ENCODE data around the gene ARHGAP32.

DNA sequence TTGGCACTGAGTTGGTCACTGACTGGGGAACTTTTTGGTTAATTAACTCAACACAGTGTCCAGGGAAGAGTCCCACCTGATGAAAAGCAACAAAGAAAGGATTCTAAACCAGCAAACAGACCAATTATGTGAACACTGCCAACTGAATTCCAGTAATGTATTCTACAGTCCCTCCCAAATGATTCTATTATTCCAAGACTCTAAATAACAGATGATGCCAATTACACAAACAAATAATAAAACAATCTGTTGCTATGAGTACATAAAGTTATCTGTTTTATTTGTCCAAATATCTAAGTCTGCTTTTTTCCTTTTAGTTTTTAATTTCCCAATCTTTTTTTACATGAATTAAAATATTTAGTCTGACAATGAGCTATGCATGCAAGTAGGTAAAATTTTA lies 151.2 kb downstream of the ARHGAP32 start:
- no peak for TF ChIP-seq POLR2A (IDR thresholded peaks at IDR 0.05)
- TF ChIP-seq, protein P1, sequence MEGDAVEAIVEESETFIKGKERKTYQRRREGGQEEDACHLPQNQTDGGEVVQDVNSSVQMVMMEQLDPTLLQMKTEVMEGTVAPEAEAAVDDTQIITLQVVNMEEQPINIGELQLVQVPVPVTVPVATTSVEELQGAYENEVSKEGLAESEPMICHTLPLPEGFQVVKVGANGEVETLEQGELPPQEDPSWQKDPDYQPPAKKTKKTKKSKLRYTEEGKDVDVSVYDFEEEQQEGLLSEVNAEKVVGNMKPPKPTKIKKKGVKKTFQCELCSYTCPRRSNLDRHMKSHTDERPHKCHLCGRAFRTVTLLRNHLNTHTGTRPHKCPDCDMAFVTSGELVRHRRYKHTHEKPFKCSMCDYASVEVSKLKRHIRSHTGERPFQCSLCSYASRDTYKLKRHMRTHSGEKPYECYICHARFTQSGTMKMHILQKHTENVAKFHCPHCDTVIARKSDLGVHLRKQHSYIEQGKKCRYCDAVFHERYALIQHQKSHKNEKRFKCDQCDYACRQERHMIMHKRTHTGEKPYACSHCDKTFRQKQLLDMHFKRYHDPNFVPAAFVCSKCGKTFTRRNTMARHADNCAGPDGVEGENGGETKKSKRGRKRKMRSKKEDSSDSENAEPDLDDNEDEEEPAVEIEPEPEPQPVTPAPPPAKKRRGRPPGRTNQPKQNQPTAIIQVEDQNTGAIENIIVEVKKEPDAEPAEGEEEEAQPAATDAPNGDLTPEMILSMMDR (IDR thresholded peaks at IDR 0.05), result no peak
